ENCODE measurements around the gene SPDYE1. TPM values are rescaled to one million over a fixed set of nuclear protein-coding genes. Genes with fewer than 3 reads are reported as not detected.

Gene SPDYE1
- polyA plus RNA-seq, 1 experiment, result not detected

DNA sequence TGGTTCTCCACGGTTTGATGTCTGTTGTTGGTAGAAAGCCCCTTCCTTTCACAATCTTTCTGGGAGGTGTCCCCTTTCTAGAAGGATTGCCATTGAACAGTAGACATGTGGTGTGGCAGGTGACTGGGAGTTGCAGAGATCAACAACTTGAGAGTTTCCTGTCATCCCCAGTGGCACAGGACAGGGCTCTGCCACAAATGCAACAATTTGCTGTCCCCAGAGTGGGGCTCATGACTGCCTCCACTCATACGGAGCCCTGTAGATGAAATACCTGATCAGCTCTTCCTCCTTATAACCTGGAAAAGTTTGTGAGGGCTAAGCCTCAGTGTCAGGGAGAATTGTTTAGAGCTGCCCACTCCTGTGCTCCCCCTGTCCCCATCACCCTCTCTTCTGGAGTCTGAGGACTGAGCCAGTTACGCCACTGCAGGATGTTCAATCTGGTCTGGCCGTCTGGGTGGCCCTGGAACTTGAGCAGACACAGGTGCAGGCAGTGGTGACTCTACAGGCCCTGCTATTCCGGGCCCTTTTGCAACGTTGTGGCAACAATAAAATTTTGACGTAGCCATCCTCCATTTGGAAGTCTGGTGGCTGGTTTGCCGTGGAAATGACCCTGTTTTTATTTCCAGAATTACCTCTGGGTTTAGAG is 53.3 kb downstream of the SPDYE1 start:
- Histone ChIP-seq H3K36me3 (ENCODE audit: control insufficient read depth, insufficient read depth, low read length) (peaks cover 26% of the 10 kb centered on the region), H3K27me3 (ENCODE audit: control insufficient read depth, insufficient read depth, low read length) (no peaks in the 10 kb centered on the region), H3K4me3 (ENCODE audit: low read depth, low read length) (no peak overlapping the region)
- TF ChIP-seq, protein P1, sequence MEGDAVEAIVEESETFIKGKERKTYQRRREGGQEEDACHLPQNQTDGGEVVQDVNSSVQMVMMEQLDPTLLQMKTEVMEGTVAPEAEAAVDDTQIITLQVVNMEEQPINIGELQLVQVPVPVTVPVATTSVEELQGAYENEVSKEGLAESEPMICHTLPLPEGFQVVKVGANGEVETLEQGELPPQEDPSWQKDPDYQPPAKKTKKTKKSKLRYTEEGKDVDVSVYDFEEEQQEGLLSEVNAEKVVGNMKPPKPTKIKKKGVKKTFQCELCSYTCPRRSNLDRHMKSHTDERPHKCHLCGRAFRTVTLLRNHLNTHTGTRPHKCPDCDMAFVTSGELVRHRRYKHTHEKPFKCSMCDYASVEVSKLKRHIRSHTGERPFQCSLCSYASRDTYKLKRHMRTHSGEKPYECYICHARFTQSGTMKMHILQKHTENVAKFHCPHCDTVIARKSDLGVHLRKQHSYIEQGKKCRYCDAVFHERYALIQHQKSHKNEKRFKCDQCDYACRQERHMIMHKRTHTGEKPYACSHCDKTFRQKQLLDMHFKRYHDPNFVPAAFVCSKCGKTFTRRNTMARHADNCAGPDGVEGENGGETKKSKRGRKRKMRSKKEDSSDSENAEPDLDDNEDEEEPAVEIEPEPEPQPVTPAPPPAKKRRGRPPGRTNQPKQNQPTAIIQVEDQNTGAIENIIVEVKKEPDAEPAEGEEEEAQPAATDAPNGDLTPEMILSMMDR (IDR thresholded peaks at IDR 0.05; ENCODE audit: insufficient read depth, low read depth, low read length), result no peak
- ChIA-PET POLR2A (no interaction called here), CTCF (interaction anchor here (1.4 kb wide), 1 partner anchor 145 kb away, joined by 5 read pairs; no protein-coding TSS in a partner anchor)
- no peak for DNase-seq (ENCODE audit: low read depth)

DNA sequence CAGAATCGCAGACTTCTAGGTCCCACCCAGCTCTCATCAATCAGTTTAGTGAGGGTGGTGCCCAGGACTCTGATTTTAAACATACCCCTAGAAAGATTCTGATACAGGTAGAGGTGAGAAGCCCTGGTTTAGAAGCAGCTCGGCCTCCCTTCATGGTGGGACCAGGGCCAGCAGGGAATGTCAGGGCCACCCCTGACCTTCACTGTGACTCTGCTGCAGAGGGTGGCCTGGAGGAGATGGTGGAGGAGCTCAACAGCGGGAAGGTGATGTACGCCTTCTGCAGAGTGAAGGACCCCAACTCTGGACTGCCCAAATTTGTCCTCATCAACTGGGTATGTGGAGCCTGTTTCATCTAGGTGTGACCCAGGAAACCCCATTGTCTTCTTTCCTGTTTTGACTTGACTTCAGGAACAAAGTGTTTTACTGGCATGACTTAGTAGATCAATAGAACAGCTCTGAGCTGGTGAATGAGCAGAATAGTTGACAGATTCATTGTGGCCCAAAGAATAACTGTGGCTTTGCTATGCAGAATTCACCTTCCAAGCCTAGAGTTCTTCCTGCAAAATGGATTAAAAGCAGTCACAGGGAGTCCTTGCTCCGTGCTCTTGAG is 54.0 kb downstream of the SPDYE1 start:
- H3K4me3 ChIP-seq (ENCODE audit: low read depth, low read length), result no peak overlapping the region
- POLR2A ChIA-PET, result no interaction called here
- no peak for DNase-seq (ENCODE audit: low read depth)
- TF ChIP-seq, protein P1 (IDR thresholded peaks at IDR 0.05; ENCODE audit: insufficient read depth, low read depth, low read length), result no peak
- peaks cover 30% of the 10 kb centered on the region for H3K36me3 ChIP-seq (ENCODE audit: control insufficient read depth, insufficient read depth, low read length)
- CTCF ChIA-PET, result interaction anchor here (1.4 kb wide), 1 partner anchor 145 kb away, joined by 5 read pairs; no protein-coding TSS in a partner anchor
- H3K27me3 ChIP-seq (ENCODE audit: control insufficient read depth, insufficient read depth, low read length), result no peaks in the 10 kb centered on the region

DNA sequence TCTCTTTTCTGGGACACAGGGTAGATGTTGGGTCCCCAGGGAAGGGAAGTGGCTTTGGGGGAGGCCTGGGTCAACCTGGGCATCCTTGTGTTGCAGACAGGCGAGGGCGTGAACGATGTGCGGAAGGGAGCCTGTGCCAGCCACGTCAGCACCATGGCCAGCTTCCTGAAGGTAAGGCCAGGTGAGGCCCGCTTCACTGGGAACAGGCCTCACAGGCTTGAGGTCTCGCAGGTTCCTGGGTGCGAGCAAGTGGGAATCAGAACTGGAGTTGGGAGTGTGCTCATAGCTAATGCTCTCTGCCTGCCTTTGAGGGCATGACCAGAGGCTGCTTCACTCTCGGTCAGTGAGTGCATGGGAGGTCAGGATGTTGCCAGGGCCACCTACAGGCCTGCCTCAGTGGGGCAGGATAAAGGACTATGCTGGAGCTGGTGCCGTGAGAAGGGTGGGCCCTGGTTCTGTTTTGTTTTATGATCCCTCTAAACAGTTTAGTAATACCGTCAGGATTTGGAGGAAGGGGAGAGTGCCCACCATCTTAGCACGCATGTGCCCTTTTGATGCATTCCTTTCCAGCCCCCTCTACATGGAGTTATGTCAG is 55.2 kb downstream of the SPDYE1 start:
- no peaks in the 10 kb centered on the region for H3K27me3 ChIP-seq (ENCODE audit: control insufficient read depth, insufficient read depth, low read length)
- CTCF ChIA-PET, result no interaction called here
- H3K36me3 ChIP-seq (ENCODE audit: control insufficient read depth, insufficient read depth, low read length), result peaks cover 41% of the 10 kb centered on the region
- TF ChIP-seq, protein P1 (IDR thresholded peaks at IDR 0.05; ENCODE audit: insufficient read depth, low read depth, low read length), result no peak
- no peak overlapping the region for H3K4me3 ChIP-seq (ENCODE audit: low read depth, low read length)
- POLR2A ChIA-PET, result no interaction called here
- DNase-seq (ENCODE audit: low read depth), result no peak

DNA sequence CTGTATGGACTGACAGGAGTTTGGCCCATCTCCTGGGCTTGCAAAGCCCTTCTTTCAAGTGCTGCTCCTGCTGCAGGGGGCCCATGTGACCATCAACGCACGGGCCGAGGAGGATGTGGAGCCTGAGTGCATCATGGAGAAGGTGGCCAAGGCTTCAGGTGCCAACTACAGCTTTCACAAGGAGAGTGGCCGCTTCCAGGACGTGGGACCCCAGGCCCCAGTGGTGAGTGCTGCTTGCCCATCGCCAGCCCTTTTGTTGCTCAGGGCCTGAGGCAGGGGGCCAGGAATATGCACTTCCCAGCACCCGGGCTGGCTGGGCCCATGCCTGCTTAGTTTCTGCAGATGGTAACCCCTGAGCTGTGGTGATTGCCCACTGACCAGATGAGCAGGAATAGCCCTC is 59.0 kb downstream of the SPDYE1 start:
- peaks cover 56% of the 10 kb centered on the region for H3K36me3 ChIP-seq (ENCODE audit: control insufficient read depth, insufficient read depth, low read length)
- CTCF ChIA-PET, result interaction anchor here (0.6 to 1.7 kb wide), 2 partner anchors 9 to 402 kb away, joined by 3 to 5 read pairs; partner anchors contain the start of gene PGAM2
- TF ChIP-seq, protein P1 (IDR thresholded peaks at IDR 0.05; ENCODE audit: insufficient read depth, low read depth, low read length), result no peak
- no peak for DNase-seq (ENCODE audit: low read depth)
- H3K4me3 ChIP-seq (ENCODE audit: low read depth, low read length), result no peak overlapping the region
- H3K27me3 ChIP-seq (ENCODE audit: control insufficient read depth, insufficient read depth, low read length), result no peaks in the 10 kb centered on the region
- POLR2A ChIA-PET, result no interaction called here

DNA sequence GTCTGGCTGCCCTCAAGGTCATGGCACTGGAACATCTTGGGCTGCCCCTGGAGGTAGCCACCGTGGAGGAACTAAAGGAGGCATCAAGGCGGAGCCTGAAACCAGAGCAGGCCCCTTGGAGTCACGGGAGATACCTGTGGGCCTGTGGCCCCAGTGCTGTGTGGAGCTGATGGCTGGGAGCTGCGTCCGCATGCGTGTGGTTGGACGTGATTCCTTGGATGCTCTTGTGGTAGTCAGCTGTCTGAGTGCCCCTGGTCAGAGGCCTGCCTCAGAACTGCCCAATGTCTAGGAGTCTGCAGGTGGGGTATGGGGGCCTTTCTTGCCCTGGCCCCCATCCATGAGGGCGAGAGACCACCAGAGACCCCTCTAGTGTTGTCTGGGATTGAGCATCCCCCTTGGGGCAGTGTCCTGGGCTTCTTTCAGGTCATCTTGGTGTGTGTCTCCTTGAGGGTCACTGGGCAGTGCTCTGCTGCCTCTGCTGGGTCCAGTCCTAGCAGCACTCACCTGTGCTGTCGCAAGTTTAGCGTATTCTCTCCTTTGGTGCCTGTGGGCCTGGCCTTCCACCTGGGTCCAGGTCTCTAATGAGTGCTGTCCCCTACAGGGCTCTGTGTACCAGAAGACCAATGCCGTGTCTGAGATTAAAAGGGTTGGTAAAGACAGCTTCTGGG is 59.6 kb downstream of the SPDYE1 start:
- POLR2A ChIA-PET, result no interaction called here

More for the DNA sequence above, 59.6 kb downstream of the SPDYE1 start:
- TF ChIP-seq, protein P1 (IDR thresholded peaks at IDR 0.05; ENCODE audit: insufficient read depth, low read depth, low read length), result no peak
- CTCF ChIA-PET, result interaction anchor here (1.7 kb wide), 1 partner anchor 9 kb away, joined by 5 read pairs; the partner anchor contains the start of gene PGAM2
- Histone ChIP-seq H3K36me3 (ENCODE audit: control insufficient read depth, insufficient read depth, low read length) (peaks cover 54% of the 10 kb centered on the region), H3K4me3 (ENCODE audit: low read depth, low read length) (no peak overlapping the region), H3K27me3 (ENCODE audit: control insufficient read depth, insufficient read depth, low read length) (no peaks in the 10 kb centered on the region)
- no peak for DNase-seq (ENCODE audit: low read depth)

Data from BJ (cell line).